Lung (tissue), 12 donors: ENCODE data around the gene PORCN. TPM values are rescaled to one million over a fixed set of nuclear protein-coding genes. Genes with fewer than 3 reads are reported as not detected.
"Not testable (repeated sequence)": the region's sequence is repeated elsewhere in the genome, so short reads cannot be mapped to it uniquely, and the experiment has no call there.

Experiments
- ATAC-seq: fragments of 200-7000 bp; cut with Tn5 transposase; one replicate; pipeline ENCODE4 v1.9.1; 2020; ENCODE audit warnings: moderate number of reproducible peaks; ENCODE audit not compliant: insufficient read depth, low FRiP score
- DNase-seq, 3 donors: peaks; one replicate each; pipeline ENCODE4 v3.0.0-alpha.2; 2013 to 2017
- H3K27ac ChIP-seq, 2 donors: one replicate each; pipeline ENCODE4 v1.5.1; 2013; ENCODE audit warnings: mild to moderate bottlenecking in 2 of 2, moderate library complexity in 2 of 2, control low read depth in 1 of 2, inconsistent platforms in 1 of 2, low read depth in 1 of 2, low read length in 1 of 2
- H3K27me3 ChIP-seq, 3 donors: one replicate each; pipeline ENCODE4 v1.5.1; 2013; ENCODE audit warnings: low read length in 2 of 3; ENCODE audit not compliant: control insufficient read depth in 3 of 3, insufficient read depth in 3 of 3
- H3K36me3 ChIP-seq, 4 donors: one replicate each; pipeline ENCODE4 v1.5.1; 2013; ENCODE audit warnings: low read length in 4 of 4, mild to moderate bottlenecking in 1 of 4, moderate library complexity in 1 of 4; ENCODE audit not compliant: control insufficient read depth in 4 of 4, insufficient read depth in 4 of 4
- H3K4me1 ChIP-seq, 5 donors: one replicate each; pipeline ENCODE4 v1.5.1; 2013; ENCODE audit warnings: low read length in 5 of 5, mild to moderate bottlenecking in 2 of 5, moderate library complexity in 1 of 5; ENCODE audit not compliant: control insufficient read depth in 5 of 5, insufficient read depth in 5 of 5
- H3K4me3 ChIP-seq: one replicate; pipeline ENCODE4 v1.5.1; 2013; ENCODE audit warnings: mild to moderate bottlenecking, control low read depth, moderate library complexity
- H3K9ac ChIP-seq, 2 donors: one replicate each; pipeline ENCODE4 v1.5.1; 2013; ENCODE audit warnings: low read length in 2 of 2, control low read depth in 1 of 2; ENCODE audit not compliant: insufficient read depth in 1 of 2
- H3K9me3 ChIP-seq, 4 donors: one replicate each; pipeline ENCODE4 v1.5.1; 2013; ENCODE audit warnings: low read length in 3 of 4, mild to moderate bottlenecking in 1 of 4, moderate library complexity in 1 of 4; ENCODE audit not compliant: control insufficient read depth in 4 of 4, insufficient read depth in 3 of 4
- WGBS, 2 donors: extraction: QIAGEN DNeasy Blood & Tissue Kit; methylation state at CpG; one replicate each; pipeline ENCODE4 v1.1.7; 2013; 5-methylcytosine and 5-hydroxymethylcytosine counted together
- polyA plus RNA-seq, 2 donors: library from polyadenylated mRNA; stranded (reverse); fragments of 200-250 nt; gene quantifications; one replicate each; pipeline ENCODE4 v1.2.1, GENCODE V29; 2013
- total RNA-seq, 2 donors: library from RNA; depleted of rRNA in 1 of 2; stranded (reverse); fragments of >200 nt in 1 of 2; gene quantifications; one replicate each; pipeline ENCODE4 v1.2.1, GENCODE V29; 2014 to 2021
- TF ChIP-seq, protein P1 (sequence below): IDR thresholded peaks from 2 replicates; pipeline ENCODE4 v1.5.1; 2012; ENCODE audit warnings: mild to moderate bottlenecking; ENCODE audit errors: control extremely low read depth, extremely low read depth
- donor health status: control.
- donor health status: control.
- donor health status: Bipolar disorder and iron deficiency.
- donor health status: healthy.
- donor health status: DM: yes; HTN: yes; CAD: no.

PORCN gene
- total and polyA plus RNA-seq, 4 donors, result 3.3 to 12.8 (median 11.8) TPM

GRCh38 chrX:48516285-48516684 is 7.5 kb downstream of the PORCN start:
- peaks cover 0 to 2% (median 0%) of the 10 kb centered on the region in 4 donors for H3K9me3 ChIP-seq
- ATAC-seq, result no peak
- no peak for DNase-seq
- no peak overlapping the region for H3K9ac ChIP-seq
- TF ChIP-seq, protein P1, sequence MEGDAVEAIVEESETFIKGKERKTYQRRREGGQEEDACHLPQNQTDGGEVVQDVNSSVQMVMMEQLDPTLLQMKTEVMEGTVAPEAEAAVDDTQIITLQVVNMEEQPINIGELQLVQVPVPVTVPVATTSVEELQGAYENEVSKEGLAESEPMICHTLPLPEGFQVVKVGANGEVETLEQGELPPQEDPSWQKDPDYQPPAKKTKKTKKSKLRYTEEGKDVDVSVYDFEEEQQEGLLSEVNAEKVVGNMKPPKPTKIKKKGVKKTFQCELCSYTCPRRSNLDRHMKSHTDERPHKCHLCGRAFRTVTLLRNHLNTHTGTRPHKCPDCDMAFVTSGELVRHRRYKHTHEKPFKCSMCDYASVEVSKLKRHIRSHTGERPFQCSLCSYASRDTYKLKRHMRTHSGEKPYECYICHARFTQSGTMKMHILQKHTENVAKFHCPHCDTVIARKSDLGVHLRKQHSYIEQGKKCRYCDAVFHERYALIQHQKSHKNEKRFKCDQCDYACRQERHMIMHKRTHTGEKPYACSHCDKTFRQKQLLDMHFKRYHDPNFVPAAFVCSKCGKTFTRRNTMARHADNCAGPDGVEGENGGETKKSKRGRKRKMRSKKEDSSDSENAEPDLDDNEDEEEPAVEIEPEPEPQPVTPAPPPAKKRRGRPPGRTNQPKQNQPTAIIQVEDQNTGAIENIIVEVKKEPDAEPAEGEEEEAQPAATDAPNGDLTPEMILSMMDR, result no peak
- WGBS, 2 donors, result 80 to 90% methylated on average over 10 of the region's 10 CpGs
- H3K27ac ChIP-seq, result peak overlapping the region in 1 of 2 donors; percentile 63
- H3K4me3 ChIP-seq, result no peak overlapping the region
- H3K27me3 ChIP-seq, result no peaks in the 10 kb centered on the region
- no peaks in the 10 kb centered on the region for H3K4me1 ChIP-seq
- H3K36me3 ChIP-seq, result peaks cover 0 to 5% (median 0%) of the 10 kb centered on the region in 4 donors

- TF ChIP-seq, protein P1, result no peak
- H3K9ac ChIP-seq, result no peak overlapping the region
- ATAC-seq, result no peak
- no peaks in the 10 kb centered on the region for H3K27me3 ChIP-seq
- H3K4me1 ChIP-seq, result no peaks in the 10 kb centered on the region
- DNase-seq, result no peak
- H3K36me3 ChIP-seq, result peaks cover 0 to 5% (median 0%) of the 10 kb centered on the region in 4 donors
- peak overlapping the region in 1 of 2 donors; percentile 63 for H3K27ac ChIP-seq
- peaks cover 0 to 7% (median 0%) of the 10 kb centered on the region in 4 donors for H3K9me3 ChIP-seq
- no peak overlapping the region for H3K4me3 ChIP-seq
- 67 to 76% methylated on average over 5 of the region's 5 CpGs for WGBS, 2 donors
Measured at GRCh38 chrX:48516987-48517386, 8.2 kb downstream of the PORCN start.

GRCh38 chrX:48519481-48519880 is 10.7 kb downstream of the PORCN start:
- not testable (repeated sequence) for H3K36me3 ChIP-seq, H3K9me3 ChIP-seq, H3K9ac ChIP-seq, ATAC-seq, DNase-seq, H3K4me1 ChIP-seq, H3K27ac ChIP-seq, H3K4me3 ChIP-seq, H3K27me3 ChIP-seq
- WGBS, 2 donors, result 45 to 58% methylated on average over 4 of the region's 4 CpGs

DNA sequence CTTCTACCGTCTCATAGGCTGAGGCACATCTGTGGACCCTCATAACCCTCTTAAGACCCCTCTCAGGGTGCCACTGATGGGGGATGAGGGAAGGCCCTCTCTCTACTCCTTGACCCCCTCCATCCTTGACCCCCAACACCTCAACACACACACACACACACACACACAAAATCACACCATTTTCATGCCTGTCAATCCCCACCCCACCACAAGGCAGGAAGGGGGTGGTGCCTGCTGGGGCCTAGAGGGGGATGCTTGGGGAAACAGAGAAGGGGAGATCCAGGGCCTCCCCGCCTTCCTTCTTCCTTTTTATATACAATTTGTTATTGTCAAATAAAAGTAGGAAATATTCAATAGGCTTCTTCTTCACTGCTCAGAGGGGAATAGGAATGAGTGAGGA is 11.7 kb downstream of the PORCN start:
- peaks cover 0 to 1% (median 0%) of the 10 kb centered on the region in 4 donors for H3K36me3 ChIP-seq
- no peaks in the 10 kb centered on the region for H3K27me3 ChIP-seq
- H3K9me3 ChIP-seq, result peaks cover 0 to 9% (median 0%) of the 10 kb centered on the region in 4 donors
- TF ChIP-seq, protein P1, result no peak
- no peak overlapping the region for H3K9ac ChIP-seq
- DNase-seq, result no peak
- H3K4me3 ChIP-seq, result no peak overlapping the region
- WGBS, 2 donors, result 77 to 85% methylated on average over 2 of the region's 2 CpGs
- no peaks in the 10 kb centered on the region for H3K4me1 ChIP-seq
- no peak overlapping the region for H3K27ac ChIP-seq
- no peak for ATAC-seq
